HG03139 (cell line): ENCODE measurements around the gene CDH12.

ENCODE experiments used
- ATAC-seq: cut with Tn5 transposase; IDR thresholded peaks from one replicate; pipeline ENCODE4 v1.9.1; 2021; ENCODE audit not compliant: unreplicated experiment

Gene CDH12

DNA sequence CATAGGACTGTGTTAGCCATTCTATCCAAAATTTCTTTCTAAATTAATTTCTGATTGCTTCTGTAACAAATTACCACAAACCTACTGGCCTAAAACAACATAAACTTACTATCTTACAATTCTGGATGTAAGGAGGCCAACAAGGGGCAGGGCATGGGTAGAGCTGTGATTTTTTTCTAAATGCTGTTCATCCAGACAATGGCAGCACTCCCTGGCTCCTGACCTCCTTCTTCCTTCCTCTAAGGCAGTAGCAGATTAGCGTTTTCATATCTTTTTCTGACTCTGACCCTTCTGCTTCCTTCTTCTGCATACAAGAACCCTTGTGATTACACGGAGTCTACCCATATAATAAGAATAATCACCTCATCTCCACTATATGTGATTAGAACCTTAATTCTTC, 1005.8 kb downstream of the CDH12 start:
- ATAC-seq, result no peak

- no peak for ATAC-seq
Measured at GRCh38 chr5:21844960-21845359, 1008.2 kb downstream of the CDH12 start.

DNA sequence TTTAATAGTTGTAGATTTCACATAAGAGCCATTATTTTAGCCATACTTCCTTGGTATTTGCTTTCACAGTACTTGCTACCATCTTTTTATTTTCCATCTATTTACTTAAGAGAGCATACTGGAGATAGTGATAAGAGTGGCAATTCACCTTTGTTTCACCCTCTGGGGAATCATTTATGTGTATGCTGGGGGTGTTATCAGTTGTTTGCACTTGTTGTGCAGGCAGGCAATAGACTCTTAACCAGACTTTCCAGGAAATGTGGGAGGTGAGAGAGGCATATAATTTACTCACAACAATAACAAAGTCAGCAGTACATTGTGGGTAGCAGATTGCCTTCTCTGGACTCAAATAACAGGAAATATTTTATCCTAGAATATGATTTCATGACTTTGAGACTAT, 1018.3 kb downstream of the CDH12 start:
- ATAC-seq, result no peak

GRCh38 chr5:21831145-21831787, 1021.9 kb downstream of the CDH12 start:
- peak; percentile 83 for ATAC-seq

DNA sequence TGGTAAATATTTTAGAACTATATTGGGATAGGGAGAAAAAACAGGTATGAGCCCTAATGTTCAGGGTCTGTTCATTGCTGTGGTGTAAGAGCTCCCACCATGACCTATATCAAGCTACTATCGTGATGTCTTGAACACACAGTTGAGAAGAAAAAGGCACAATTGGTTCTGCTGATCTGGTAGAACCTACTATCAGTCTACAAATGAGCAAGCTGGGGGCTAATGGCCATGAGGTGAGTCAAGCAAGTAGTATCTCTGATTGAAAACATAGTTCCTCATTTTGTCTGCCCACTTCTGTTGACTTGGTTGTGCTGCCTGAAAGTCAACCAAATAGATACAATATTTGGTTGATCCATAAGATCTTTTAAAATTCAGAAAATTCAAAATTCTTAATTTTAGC, 1026.3 kb downstream of the CDH12 start:
- no peak for ATAC-seq

- no peak for ATAC-seq
Measured at GRCh38 chr5:21823588-21823987, 1029.6 kb downstream of the CDH12 start.

GRCh38 chr5:21823076-21823574, 1030.0 kb downstream of the CDH12 start:
- ATAC-seq, result no peak

GRCh38 chr5:21820527-21820926, 1032.6 kb downstream of the CDH12 start:
- no peak for ATAC-seq

- no peak for ATAC-seq
Measured at GRCh38 chr5:21818370-21818720, 1034.8 kb downstream of the CDH12 start.

DNA sequence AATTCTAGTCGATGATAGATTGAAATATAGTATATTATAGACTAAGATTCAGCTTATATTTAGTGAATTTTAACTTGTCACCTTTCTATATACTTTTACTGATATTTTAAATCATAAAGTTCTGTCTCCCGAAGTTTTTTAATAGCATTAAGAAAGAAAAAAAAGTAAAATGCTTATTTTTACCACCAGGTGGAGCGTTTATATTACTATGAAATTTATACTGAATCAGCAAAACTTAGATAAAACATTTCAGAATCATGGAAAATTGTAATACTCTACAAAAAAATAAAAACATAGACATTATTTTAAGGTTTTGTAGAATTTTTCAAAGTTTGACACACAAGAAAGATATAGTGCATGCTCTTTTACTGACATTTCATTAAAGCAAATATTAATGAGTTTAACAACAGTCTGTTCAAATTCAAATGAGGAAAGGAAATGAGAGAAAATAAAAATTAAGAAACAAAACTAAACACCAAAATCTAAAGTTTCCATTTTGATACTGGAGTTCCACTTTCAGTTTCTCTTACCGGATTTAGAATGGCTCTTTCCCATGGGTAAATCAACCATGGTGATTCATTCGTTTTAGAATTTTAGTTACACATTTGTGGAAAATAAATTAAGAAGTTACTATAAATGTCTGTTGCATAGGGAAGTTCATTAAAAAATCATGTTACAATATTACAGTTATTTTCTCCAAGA, 1035.3 kb downstream of the CDH12 start:
- no peak for ATAC-seq

DNA sequence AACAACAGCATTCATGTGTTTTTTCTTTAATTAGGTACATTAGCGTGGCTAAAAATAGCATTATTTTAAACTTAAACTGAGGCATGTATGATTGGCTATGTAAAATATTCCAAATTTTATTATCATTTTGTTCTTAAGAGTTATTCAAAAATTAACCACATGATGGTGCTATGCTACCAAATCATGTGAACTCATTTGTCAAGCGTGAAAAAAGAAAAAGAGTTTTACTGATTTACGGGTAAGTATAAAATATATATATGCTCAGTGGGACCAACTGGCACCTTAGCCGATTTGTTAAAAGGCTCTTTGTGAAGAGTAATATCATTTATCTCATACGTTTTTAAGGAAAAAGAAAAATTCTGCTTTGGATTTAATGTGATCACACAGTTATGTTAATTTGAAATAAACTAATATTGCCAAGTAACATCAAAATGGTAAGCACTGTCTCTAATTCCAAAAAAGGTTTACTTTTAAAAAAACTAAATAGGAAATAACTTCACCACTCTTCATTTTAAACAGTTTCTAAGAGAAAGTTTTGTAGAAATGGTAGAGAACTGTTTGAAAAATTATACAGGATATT, 1042.3 kb downstream of the CDH12 start:
- no peak for ATAC-seq

- no peak for ATAC-seq
Measured at GRCh38 chr5:21809611-21810010, 1043.5 kb downstream of the CDH12 start.

GRCh38 chr5:21807953-21808352, 1045.2 kb downstream of the CDH12 start:
- no peak for ATAC-seq

DNA sequence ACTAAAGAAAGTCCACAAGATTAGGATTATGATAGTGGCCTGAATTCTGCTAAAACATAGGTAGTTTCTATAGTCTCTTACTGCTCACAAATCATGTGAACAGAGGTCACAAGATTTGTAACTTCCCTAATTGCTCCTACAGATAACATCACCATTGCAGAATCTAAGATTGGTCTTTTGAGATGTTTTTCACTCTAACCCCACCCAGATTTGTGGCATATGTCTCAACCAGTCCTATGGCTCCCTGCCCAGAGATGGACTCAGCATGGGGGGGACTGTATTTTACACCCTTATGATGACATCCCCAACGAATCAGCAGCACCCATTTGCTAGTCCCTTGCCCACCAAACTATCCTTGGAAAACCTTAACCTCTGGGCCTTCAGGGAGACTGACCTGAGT, 1046.2 kb downstream of the CDH12 start:
- ATAC-seq, result no peak

DNA sequence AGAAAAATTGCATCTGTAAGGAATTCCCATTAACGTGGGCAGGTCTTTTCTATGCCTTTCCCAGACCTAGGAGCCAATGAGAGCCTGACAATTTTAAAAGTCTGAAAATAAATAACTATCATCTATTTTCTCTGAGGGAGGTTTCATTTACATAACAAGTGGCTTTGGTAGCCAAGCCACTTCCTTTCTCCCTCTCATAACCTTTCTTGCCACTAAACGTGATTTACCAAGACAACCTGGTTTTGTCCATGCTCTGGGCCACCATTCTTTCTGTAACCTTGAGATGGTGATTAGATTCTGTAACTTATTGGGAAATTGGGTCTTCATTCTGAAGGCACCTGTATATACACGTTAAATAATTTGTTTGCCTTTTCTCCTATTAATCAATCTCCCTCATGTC, 1046.9 kb downstream of the CDH12 start:
- no peak for ATAC-seq

- ATAC-seq, result no peak
Measured at GRCh38 chr5:21802869-21803490, 1050.2 kb downstream of the CDH12 start.

DNA sequence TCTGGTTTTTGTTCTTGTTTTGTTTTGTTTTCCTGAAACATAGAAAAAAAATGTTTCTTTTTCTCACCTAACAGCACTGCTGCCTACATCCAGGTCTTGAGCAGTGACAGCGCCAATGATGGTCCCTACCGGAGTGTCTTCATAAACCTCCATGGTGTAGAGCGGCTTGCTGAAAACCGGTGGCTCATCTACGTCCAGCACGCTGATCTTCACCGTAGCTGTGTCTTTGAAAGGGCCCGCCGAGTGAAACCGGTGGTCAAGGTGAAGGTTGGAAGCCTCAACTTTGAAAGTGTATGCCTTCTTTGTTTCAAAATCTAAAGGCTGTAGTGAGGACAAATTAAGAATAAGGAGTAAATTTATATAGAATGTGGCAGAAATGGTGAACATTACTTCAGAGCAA, 1051.0 kb downstream of the CDH12 start:
- ATAC-seq, result no peak

GRCh38 chr5:21792748-21793147, 1060.4 kb downstream of the CDH12 start:
- no peak for ATAC-seq

DNA sequence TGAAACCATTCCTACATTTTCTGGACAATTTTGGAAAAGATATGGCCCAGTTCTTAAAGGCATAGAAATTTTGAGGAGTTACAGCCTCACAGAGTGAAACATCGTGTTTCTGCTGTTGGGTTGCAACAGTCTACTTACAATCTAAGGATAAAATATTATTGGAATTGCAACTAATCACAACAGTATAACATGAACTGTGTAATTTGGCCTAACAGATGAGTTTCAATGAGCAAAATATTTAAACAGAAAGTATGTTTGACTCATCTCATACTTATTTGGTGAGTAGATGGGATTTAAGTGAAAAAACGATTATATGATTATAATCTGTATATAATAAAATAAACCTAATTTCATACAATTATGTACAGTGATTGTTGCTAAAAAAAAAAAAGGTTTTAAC, 1061.8 kb downstream of the CDH12 start:
- no peak for ATAC-seq

DNA sequence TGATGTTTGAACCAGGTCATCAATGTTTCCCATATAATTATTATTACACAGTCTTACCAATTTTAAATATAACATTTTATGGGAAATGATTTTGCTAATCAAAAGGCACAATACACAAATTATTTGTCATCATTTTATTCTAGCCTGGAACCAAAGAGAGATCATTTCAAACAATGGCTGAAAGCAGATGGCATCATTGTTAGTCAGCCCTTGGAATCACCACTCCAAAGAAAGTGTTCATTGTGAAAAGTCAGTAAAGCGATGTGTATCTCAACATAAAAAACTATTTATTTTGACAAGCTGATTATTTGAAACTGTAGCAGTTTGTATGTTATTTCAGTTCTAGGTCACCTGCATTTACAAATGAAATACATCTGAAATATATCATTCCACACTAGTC, 1068.7 kb downstream of the CDH12 start:
- ATAC-seq, result no peak

GRCh38 chr5:21783074-21783679, 1070.0 kb downstream of the CDH12 start:
- no peak for ATAC-seq

GRCh38 chr5:21776466-21776865, 1076.7 kb downstream of the CDH12 start:
- no peak for ATAC-seq
